Stomach (tissue), 9 donors: ENCODE data around the gene ATP5F1D. TPM values are rescaled to one million over a fixed set of nuclear protein-coding genes. Genes with fewer than 3 reads are reported as not detected.
A peak's percentile ranks its signal among the peaks of the same experiment; 100 is the strongest.

Experiments used
- DNase-seq, 2 donors: peaks; one replicate each; pipeline versions ENCODE4 v3.0.0 to v3.0.0-alpha.2; 2013 to 2019
- H3K27ac ChIP-seq, 5 donors: fragments of 200-600 bp in 4 of 5; sonication (generic) in 4 of 5; one replicate each; pipeline ENCODE4 v1.5.1; 2013 to 2019; ENCODE audit warnings: mild to moderate bottlenecking in 1 of 5, moderate library complexity in 1 of 5
- H3K27me3 ChIP-seq, 3 donors: fragments of 200-600 bp; sonication (generic); one replicate each; pipeline ENCODE4 v1.5.1; 2017 to 2019; ENCODE audit warnings: mixed run types in 1 of 3
- H3K36me3 ChIP-seq, 4 donors: fragments of 200-600 bp; sonication (generic); 1 replicate in 3 of 4; 2 replicates in 1 of 4; pipeline ENCODE4 v1.5.1; 2016 to 2019
- H3K4me1 ChIP-seq, 4 donors: fragments of 200-600 bp; sonication (generic); one replicate each; pipeline ENCODE4 v1.5.1; 2016 to 2019
- H3K4me3 ChIP-seq, 4 donors: fragments of 200-600 bp; sonication (generic) in 3 of 4; one replicate each; pipeline ENCODE4 v1.5.1; 2016 to 2019; ENCODE audit warnings: mild to moderate bottlenecking in 1 of 4
- H3K9me3 ChIP-seq, 4 donors: fragments of 200-600 bp; sonication (generic); one replicate each; pipeline ENCODE4 v1.5.1; 2016 to 2019
- CTCF ChIP-seq, 7 experiments: fragments of 450-650 bp in 4 of 7; fragments of 200-600 bp in 3 of 7; sonication (generic) in 3 of 7; IDR thresholded peaks; one replicate each; pipeline ENCODE4 v1.5.1; 2016 to 2019; ENCODE audit warnings: antibody characterized with exemption in 7 of 7, control low read depth in 2 of 7, mild to moderate bottlenecking in 1 of 7
- EP300 ChIP-seq: sonication (generic); formaldehyde crosslinking; IDR thresholded peaks from one replicate; pipeline ENCODE4 v1.6.1; 2017; ENCODE audit warnings: antibody characterized with exemption
- POLR2A ChIP-seq, 4 donors: fragments of 450-650 bp; IDR thresholded peaks; one replicate each; pipeline ENCODE4 v1.6.1; 2016; ENCODE audit warnings: antibody characterized with exemption in 4 of 4, control low read depth in 2 of 4, mild to moderate bottlenecking in 1 of 4, moderate library complexity in 1 of 4
- POLR2AphosphoS5 ChIP-seq, 3 donors: sonication (generic); formaldehyde crosslinking; IDR thresholded peaks; one replicate each; pipeline ENCODE4 v1.6.1; 2016; ENCODE audit warnings: antibody characterized with exemption in 3 of 3
- WGBS, 5 donors: extraction: QIAGEN DNeasy Blood & Tissue Kit in 3 of 5; methylation state at CpG; one replicate each; pipeline versions ENCODE4 v1.1.5 to v1.1.7; 2013 to 2018; 5-methylcytosine and 5-hydroxymethylcytosine counted together
- intact Hi-C: fragments of 100-400 bp; cut with DNase I; formaldehyde crosslinking; loops from one replicate; pipeline ENCODE4 v1.15.1; 2023; ENCODE audit warnings: low total_unique reads
- polyA plus RNA-seq, 3 donors: library from polyadenylated mRNA; stranded (reverse); fragments of 200-250 nt; gene quantifications; one replicate each; pipeline ENCODE4 v1.2.3, GENCODE V29; 2013
- total RNA-seq, 5 donors: library from RNA; depleted of rRNA; stranded (reverse); fragments of >200 nt; gene quantifications; one replicate each; pipeline versions ENCODE4 v1.1.0 to v1.2.3, GENCODE V29; 2014 to 2016
- donor health status: healthy with polysubstance abuse.
- donor health status: Bipolar disorder and iron deficiency.
- donor health status: healthy.

ATP5F1D gene
- total and polyA plus RNA-seq, 8 donors = 26.4 to 905 (median 272) TPM

DNA sequence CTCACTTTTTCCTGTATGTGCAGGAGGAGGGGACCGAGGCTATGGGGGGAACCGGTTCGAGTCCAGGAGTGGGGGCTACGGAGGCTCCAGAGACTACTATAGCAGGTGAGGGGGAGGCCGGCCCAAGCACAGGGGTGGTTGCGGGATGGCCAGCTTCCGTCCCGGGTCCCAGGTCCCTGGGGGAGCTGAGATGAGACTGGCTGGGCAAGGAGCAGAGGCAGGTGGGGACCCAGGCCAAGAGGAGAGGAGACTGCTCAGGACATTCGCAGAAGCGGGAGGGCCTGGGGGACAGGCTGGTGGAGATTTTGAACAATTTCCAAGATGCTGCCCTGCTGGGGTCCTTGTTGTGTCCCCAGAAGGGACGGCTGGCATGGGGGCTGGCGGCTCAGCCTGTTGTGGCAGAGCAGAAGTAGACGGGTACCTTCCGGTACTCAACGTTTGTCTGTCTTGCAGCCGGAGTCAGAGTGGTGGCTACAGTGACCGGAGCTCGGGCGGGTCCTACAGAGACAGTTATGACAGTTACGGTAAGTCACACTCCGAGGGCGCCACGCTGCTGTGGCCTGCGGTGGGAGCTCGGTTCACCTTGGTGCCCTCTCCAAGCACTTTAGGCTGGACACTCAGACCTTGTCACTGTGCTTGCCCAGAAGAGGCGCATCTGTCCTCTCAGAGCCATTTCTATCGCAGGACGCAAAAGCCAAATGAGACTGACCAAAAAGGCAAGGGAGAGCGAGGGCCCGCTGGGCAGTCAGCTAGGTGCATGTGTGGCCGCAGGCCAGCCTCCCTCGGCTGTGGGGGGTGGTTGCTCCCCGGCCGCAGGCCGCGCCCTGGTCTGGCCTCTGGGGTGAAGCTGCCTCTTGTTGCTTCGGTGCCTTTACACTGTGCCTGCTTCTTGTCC, 30.2 kb downstream of the ATP5F1D start:
- peak overlapping the region; percentile 13 to 100 (median 97) for H3K27ac ChIP-seq
- no peaks in the 10 kb centered on the region for H3K9me3 ChIP-seq
- H3K27me3 ChIP-seq = no peaks in the 10 kb centered on the region
- TF ChIP-seq CTCF (IDR thresholded peaks at IDR 0.05) (no peak), POLR2AphosphoS5 (IDR thresholded peaks at IDR 0.05) (no peak), EP300 (no peak), POLR2A (IDR thresholded peaks at IDR 0.05) (no peak)
- peak in 1 of 2 donors; percentile 23 for DNase-seq
- H3K4me1 ChIP-seq = peaks cover 81 to 90% (median 85%) of the 10 kb centered on the region in 4 donors
- WGBS, 5 donors = 33 to 59% (median 47%) methylated on average over 31 to 37 of the region's 37 CpGs
- peaks cover 44 to 47% (median 44%) of the 10 kb centered on the region in 4 donors for H3K36me3 ChIP-seq
- peak overlapping the region; percentile 62 to 88 (median 82) for H3K4me3 ChIP-seq
- intact Hi-C loops = no loop called here

- 63 to 67% (median 66%) methylated on average over 33 of the region's 33 CpGs for WGBS, 5 donors
- Histone ChIP-seq H3K27me3 (no peaks in the 10 kb centered on the region), H3K36me3 (peaks cover 44 to 56% (median 51%) of the 10 kb centered on the region in 4 donors), H3K4me3 (peak overlapping the region in 3 of 4 donors; percentile 62 to 88 (median 80)), H3K27ac (peak overlapping the region in 4 of 5 donors; percentile 92 to 100 (median 98)), H3K9me3 (no peaks in the 10 kb centered on the region), H3K4me1 (peaks cover 74 to 86% (median 83%) of the 10 kb centered on the region in 4 donors)
- DNase-seq = no peak
- TF ChIP-seq POLR2AphosphoS5 (IDR thresholded peaks at IDR 0.05) (no peak), EP300 (no peak), POLR2A (IDR thresholded peaks at IDR 0.05) (no peak), CTCF (IDR thresholded peaks at IDR 0.05) (no peak)
- intact Hi-C loops = no loop called here
These were observed 31.1 kb downstream of the ATP5F1D start for GRCh38 chr19:1272423-1273262.

DNA sequence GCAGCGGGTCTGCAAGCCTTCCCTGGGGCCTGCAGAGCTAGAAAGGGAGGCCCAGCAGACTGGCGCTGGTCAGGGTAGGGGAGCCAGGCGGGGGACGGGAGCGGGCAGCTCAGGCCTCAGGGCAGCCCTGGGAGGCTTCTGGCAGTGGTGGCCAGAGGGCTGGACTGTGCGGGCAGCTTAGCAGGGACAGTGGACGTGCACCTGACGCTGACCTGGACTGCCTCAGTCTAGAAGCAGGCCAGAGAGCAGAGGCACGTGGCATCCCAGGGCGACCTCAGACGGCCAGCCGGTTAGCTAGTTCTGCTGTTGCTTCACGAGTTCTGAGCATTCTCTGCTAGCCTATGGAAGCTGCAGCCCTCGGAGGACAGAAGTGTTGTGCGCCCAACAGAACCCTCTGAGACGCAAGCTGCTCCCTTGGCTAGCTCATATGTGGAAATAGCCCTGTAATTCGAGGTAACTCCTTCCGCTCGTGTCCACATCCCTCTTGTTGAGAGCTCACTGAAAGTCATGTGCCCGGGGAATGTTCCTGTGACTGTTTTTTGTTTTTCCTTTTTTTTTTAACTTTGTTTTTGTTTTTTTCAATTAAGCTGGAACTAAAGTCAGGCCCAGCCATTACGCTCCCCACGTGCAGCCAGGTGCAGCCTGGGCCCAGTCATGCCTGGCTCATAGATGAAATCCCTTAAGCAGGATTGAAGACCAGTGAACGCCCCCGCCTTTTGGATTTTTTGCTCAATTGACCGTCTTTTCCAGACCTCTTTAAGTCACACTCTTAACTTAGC, 31.9 kb downstream of the ATP5F1D start:
- Histone ChIP-seq H3K27ac (peak overlapping the region in 4 of 5 donors; percentile 97 to 100 (median 98)), H3K4me1 (peaks cover 65 to 83% (median 76%) of the 10 kb centered on the region in 4 donors), H3K27me3 (no peaks in the 10 kb centered on the region), H3K36me3 (peaks cover 48 to 64% (median 57%) of the 10 kb centered on the region in 4 donors), H3K9me3 (no peaks in the 10 kb centered on the region), H3K4me3 (peak overlapping the region in 2 of 4 donors; percentile 66 to 88)
- TF ChIP-seq POLR2AphosphoS5 (IDR thresholded peaks at IDR 0.05) (peak in 1 of 3 donors; percentile 12), CTCF (IDR thresholded peaks at IDR 0.05) (no peak)
- intact Hi-C loops = no loop called here
- DNase-seq = no peak
- 61 to 78% (median 73%) methylated on average over 23 to 25 of the region's 25 CpGs for WGBS, 5 donors
